Stimulated activated CD8-positive, alpha-beta memory T cell treated with anti-CD3 and anti-CD28 coated beads, Interleukin-15, amount 100 ng/mL, for 1 hour (primary cell): ENCODE measurements around the gene UBIAD1.
A peak's percentile ranks its signal among the peaks of the same experiment; 100 is the strongest.

Experiments
- DNase-seq: peaks from one replicate; pipeline ENCODE4 v3.0.0-alpha.2; 2020; ENCODE audit warnings: low read depth

The UBIAD1 gene

GRCh38 chr1:11311816-11312755 lies 39.1 kb downstream of the UBIAD1 start:
- DNase-seq, result no peak

- no peak for DNase-seq
These were observed 42.0 kb downstream of the UBIAD1 start for GRCh38 chr1:11314959-11315358.

DNA sequence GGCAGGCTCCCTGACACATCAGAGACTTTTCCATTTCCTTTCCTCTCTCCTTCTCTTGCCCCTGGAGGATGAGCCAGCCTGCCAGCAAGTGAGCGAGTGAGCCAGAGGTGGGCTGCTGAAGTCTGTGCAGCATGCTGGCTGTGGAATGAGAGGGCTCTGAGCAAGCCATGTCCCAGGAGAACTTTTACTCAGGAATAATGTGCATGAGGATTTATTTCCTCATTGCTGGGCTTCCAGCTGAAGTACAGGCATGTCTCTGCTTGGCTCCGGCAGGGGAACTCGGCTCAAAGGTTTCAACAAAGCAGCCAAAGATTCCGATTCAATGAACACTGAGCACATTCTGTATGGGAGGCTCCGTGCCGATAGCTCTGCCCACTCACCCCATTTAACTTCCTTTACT lies 43.7 kb downstream of the UBIAD1 start:
- no peak for DNase-seq

- DNase-seq, result no peak
These were observed 46.0 kb downstream of the UBIAD1 start for GRCh38 chr1:11318982-11319381.

GRCh38 chr1:11320153-11320936 lies 47.3 kb downstream of the UBIAD1 start:
- no peak for DNase-seq

GRCh38 chr1:11321656-11322491 lies 48.9 kb downstream of the UBIAD1 start:
- no peak for DNase-seq

- no peak for DNase-seq
These were observed 51.7 kb downstream of the UBIAD1 start for GRCh38 chr1:11324567-11325165.

GRCh38 chr1:11326070-11326469 lies 53.1 kb downstream of the UBIAD1 start:
- no peak for DNase-seq

GRCh38 chr1:11328444-11328843 lies 55.4 kb downstream of the UBIAD1 start:
- DNase-seq, result no peak

GRCh38 chr1:11330411-11330810 lies 57.4 kb downstream of the UBIAD1 start:
- no peak for DNase-seq

DNA sequence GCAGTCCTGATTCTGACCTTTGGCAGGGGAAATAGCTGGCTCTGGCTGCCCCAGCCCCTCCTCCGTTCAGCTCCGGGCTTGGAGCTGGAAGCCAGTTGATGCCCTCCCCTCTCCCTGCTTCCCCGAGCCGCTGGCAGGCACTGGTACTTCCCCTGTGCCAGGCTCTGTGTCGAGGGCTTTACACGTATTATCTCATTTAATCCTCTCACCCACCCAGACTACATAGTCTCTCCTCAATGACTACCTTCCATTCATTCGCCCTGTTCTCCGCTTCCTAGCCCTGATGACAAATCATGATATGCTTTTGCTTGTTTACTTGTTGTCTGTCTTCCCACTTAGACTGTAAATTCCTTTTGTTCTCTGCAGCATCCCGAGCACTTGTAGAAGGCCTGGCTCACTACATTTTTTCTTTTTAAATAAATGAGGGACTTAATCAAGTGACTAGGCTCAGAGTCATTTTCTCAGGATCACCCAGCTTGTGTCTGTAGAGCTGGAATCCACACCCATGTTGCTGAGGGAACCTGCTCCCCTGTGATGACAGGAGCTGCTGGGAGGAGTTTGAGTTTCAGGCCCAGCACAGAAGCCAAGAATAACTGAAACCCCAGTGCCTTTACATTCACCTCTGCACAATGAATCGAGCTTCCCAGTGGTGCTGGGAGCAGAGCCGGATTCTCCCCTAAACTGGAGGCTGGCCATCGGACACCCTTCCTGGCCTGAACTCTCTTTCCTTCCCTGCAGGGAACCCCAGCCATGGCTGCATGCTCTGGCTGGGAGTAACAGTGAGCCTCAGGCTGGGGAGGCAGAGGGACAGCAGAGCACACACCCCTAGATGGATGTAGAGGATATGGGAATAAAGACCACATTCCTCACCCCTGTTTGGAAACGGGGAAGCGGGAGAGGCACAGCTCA lies 58.3 kb downstream of the UBIAD1 start:
- DNase-seq, result no peak

- no peak for DNase-seq
These were observed 59.0 kb downstream of the UBIAD1 start for GRCh38 chr1:11331945-11332546.

DNA sequence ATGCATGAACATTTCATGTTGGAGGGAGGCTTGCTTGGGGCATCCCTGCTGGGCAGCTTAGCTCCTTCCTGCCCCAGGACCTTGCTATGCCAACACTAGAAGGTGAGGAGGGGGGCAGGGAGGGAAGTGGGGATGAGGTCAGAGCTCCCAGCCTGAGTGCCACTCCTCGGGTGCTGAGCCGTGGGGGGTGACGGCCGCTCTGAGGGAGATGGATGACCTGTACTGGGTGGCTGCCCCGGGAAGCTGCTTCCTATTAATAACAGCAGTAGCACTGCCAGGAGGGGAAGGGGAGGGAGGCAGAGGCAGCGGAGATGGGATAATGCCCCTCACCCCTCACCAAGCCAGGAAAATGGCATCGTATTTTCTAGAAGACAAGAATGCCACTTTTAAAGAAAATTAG lies 60.6 kb downstream of the UBIAD1 start:
- DNase-seq, result no peak

DNA sequence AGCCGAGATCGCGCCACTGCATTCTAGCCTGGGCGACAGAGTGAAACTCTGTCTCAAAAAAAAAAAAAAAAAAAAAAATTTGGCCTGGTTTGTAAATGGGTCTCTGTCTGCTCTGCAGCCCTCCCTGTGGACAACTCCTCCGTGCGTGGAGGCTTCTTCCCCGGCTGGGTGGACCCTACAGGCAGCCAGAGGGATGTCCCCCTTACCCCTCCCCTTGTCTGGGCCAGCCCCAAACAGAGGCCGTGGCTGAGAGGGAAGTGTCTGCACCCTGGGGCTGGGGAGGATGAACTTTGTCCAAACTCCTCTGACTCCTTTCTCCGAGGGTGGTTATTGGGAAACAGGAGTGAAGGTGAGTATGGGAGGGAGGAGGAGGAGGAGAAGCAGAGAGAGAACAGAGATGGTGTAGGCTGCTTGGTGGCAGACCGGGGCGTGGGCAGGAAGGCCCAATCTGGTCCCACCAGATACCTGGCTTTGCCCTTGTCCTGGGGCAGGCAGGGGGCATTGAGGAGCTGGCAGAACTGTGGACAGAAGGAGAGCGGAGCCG lies 61.3 kb downstream of the UBIAD1 start:
- DNase-seq, result no peak

GRCh38 chr1:11334821-11335220 lies 61.8 kb downstream of the UBIAD1 start:
- DNase-seq, result no peak

DNA sequence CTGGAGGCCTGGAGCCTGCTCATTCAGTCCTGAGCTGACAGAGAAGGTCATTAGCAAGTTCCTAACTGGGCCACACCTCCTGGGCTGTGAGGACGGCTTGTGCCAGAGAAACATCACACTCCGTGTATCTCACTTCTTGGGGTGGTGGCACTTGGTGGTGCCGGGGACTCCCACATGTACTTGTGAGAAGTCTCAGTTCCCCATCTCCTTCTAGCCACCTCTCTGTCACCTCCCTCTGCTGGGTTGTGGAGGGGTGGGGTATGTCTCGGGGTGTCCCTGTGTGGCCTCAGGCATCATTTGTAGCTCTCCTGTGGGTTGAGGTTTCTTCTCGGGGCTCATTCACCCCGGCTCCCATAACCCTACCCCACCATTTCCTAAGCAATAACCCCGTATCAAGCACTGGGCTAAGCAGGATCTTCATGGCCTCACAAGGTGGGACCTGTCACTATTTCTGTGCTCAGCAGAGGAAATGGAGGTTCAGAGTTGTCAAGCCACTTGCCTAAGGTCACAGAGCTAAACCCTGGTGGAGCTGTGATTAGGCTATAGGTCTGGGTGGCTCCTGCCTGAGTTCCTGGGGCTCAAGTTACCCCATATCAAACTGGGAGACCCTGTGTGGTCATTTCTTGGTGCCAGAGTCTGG lies 62.5 kb downstream of the UBIAD1 start:
- peak; percentile 5 for DNase-seq

- peak; percentile 45 for DNase-seq
These were observed 64.6 kb downstream of the UBIAD1 start for GRCh38 chr1:11337580-11338073.
